GM06990 (cell line): Measurements from ENCODE around the gene ARID5B.

Source experiments
- DNase-seq: peaks from one replicate; pipeline ENCODE4 v3.0.0-alpha.2; 2011; ENCODE audit not compliant: insufficient read length; ENCODE audit errors: extremely low read depth
- H3K27me3 ChIP-seq: replicated peaks from 2 replicates; pipeline ENCODE4 v1.6.0; 2011; ENCODE audit warnings: low read length; ENCODE audit not compliant: control insufficient read depth, insufficient read depth
- H3K36me3 ChIP-seq: 2 replicates; pipeline ENCODE4 v1.5.1; 2011; ENCODE audit warnings: low read length; ENCODE audit not compliant: control insufficient read depth, insufficient read depth
- H3K4me3 ChIP-seq: replicated peaks from 2 replicates; pipeline ENCODE4 v1.5.1; 2011; ENCODE audit warnings: low read depth, mild to moderate bottlenecking, control low read depth, low read length
- TF ChIP-seq, protein P1 (sequence below): IDR thresholded peaks from 2 replicates; pipeline ENCODE4 v1.5.1; 2011; ENCODE audit warnings: low read length, control low read depth, mild to moderate bottlenecking, inconsistent platforms; ENCODE audit not compliant: insufficient read depth, poor library complexity, severe bottlenecking

ARID5B gene

DNA sequence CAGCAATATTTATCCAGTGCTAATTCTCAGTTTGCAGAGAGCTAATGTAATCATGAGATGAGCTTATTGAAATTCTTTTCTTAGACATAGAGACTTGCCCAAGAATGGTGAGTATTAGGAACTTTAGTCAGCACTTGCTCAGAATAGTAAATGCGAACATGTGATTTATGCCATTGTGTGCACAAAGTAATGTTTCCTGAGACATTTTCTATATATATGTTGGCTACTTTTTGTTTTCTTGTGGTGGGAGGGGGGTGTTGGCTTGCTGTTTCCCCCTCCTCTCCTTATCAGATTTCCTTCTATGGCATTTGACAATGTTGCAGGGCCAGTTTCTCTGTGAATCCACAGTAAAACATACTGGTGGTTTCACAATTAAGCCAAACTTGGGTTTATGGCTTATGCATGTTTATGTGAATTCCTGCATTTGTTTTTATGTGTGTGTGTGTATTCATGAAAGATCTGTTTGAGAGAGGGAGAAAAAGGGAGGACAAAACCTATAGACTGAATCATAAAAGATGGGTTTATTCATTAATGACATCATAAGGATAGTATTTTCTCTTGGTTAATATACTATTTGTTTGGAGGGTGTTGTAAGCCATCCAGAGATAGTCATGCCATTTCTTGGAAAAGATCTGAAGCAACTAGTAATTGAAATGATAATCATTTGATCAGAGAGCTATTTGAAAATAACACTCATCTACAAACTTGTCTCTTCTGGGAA lies 36.3 kb downstream of the ARID5B start:
- no peak overlapping the region for H3K4me3 ChIP-seq

DNA sequence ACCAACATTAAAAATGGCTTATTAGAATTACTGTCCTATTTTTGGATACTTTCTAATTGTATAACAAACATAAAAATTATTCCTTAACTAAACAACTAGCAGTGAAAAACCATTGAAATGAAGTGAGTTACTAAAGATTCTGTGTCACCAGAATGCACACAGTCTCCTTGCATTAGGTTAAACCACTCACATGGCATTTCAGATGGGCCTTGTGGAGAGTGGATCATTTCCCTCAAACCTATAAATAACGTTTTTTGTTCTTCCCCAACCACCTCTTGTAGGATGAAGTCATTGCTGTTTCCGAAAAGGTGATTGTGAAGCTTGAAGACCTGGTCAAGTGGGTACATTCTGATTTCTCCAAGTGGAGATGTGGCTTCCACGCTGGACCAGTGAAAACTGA lies 38.4 kb downstream of the ARID5B start:
- Histone ChIP-seq H3K4me3 (peak overlapping the region; percentile 53), H3K36me3 (no peaks in the 10 kb centered on the region), H3K27me3 (no peaks in the 10 kb centered on the region)
- TF ChIP-seq, protein P1, sequence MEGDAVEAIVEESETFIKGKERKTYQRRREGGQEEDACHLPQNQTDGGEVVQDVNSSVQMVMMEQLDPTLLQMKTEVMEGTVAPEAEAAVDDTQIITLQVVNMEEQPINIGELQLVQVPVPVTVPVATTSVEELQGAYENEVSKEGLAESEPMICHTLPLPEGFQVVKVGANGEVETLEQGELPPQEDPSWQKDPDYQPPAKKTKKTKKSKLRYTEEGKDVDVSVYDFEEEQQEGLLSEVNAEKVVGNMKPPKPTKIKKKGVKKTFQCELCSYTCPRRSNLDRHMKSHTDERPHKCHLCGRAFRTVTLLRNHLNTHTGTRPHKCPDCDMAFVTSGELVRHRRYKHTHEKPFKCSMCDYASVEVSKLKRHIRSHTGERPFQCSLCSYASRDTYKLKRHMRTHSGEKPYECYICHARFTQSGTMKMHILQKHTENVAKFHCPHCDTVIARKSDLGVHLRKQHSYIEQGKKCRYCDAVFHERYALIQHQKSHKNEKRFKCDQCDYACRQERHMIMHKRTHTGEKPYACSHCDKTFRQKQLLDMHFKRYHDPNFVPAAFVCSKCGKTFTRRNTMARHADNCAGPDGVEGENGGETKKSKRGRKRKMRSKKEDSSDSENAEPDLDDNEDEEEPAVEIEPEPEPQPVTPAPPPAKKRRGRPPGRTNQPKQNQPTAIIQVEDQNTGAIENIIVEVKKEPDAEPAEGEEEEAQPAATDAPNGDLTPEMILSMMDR, result no peak
- DNase-seq, result no peak

More for the DNA sequence above, 36.3 kb downstream of the ARID5B start:
- no peak for DNase-seq
- H3K36me3 ChIP-seq, result no peaks in the 10 kb centered on the region
- H3K27me3 ChIP-seq, result no peaks in the 10 kb centered on the region
- TF ChIP-seq, protein P1, result no peak

DNA sequence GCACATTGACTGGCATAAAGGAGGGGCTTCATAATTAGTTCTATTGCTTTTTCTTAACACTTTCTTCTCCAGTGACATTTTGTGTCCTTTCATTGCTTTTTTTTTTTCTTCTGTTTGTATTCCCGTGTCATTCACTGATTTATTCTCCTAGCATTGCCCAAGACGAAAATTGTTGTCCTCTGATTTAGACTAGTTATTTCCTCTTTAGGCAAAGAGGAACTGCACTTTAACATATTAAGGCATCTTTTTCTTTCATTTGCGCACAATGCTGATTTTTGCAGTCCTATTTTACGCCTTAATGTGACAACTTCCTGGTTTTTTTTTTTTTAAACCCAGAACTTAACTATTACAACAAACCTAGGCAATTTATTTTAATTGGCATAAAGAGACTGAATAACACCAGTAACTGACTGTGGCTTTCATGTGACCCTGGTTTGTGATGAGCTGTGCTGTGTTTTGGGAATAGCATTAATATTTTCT lies 39.7 kb downstream of the ARID5B start:
- TF ChIP-seq, protein P1, result no peak
- Histone ChIP-seq H3K27me3 (no peaks in the 10 kb centered on the region), H3K36me3 (no peaks in the 10 kb centered on the region), H3K4me3 (peak overlapping the region; percentile 19)
- peak; percentile 38 for DNase-seq

- no peak for DNase-seq
- H3K27me3 ChIP-seq, result no peaks in the 10 kb centered on the region
- TF ChIP-seq, protein P1, result no peak
- H3K4me3 ChIP-seq, result peak overlapping the region; percentile 35
- no peaks in the 10 kb centered on the region for H3K36me3 ChIP-seq
These were observed 41.3 kb downstream of the ARID5B start for GRCh38 chr10:61942604-61943461.

DNA sequence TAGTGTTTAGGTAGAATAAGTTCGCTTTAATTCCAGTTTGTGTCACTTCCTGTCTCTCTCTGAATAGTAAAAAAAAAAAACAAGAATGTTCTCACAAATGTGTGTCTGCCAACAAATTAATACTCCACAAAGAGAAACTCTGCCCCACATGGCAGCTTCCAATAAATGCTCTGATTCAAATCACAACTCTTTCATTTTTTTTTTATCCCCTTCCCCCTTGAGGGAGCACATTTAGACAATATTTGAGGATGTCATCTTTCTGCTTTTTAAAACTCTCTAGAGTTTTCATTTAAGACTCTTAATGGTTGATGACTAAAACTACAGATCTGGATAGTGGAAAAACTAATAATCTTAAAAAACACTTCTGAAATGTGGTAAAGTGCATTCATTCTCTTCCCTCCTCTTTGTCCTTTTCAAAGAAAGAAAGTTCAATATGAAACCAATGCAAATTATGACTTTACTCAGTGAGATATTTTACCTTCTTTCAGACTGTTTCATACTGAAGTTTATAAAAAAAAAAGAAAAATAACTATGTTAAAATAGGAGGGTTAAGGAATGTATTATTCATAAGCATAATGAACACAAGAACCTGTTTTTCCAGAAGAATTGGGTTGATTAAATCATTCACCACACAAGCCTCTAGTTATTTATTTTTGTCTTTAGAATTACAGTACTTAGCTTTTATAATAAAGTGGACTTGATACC lies 42.3 kb downstream of the ARID5B start:
- H3K36me3 ChIP-seq, result no peaks in the 10 kb centered on the region
- peak; percentile 65 for DNase-seq
- peak overlapping the region; percentile 35; the same call in 1 of the 2 replicates for H3K4me3 ChIP-seq
- TF ChIP-seq, protein P1, result no peak
- H3K27me3 ChIP-seq, result no peaks in the 10 kb centered on the region
